ENCODE results near the gene RASSF7.

The RASSF7 gene

GRCh38 chr11:577611-577894 lies 16.8 kb downstream of the RASSF7 start:
- FAIRE-seq = no peak
- no peak for DNase-seq (ENCODE audit: insufficient read length, low spot score)

GRCh38 chr11:578276-579035 lies 17.7 kb downstream of the RASSF7 start:
- DNase-seq (ENCODE audit: insufficient read length, low spot score) (no peak), FAIRE-seq (no peak)
- TF ChIP-seq CTCF (IDR thresholded peaks at IDR 0.05; ENCODE audit: insufficient read depth, missing control alignments) = no peak

More at GRCh38 chr11:577611-577894, 16.8 kb downstream of the RASSF7 start:
- no peak for TF ChIP-seq CTCF (IDR thresholded peaks at IDR 0.05; ENCODE audit: insufficient read depth, missing control alignments)

GRCh38 chr11:579830-580601 lies 19.2 kb downstream of the RASSF7 start:
- TF ChIP-seq CTCF (IDR thresholded peaks at IDR 0.05; ENCODE audit: insufficient read depth, missing control alignments) = no peak
- DNase-seq (ENCODE audit: insufficient read length, low spot score) (no peak), FAIRE-seq (no peak)

- no peak for FAIRE-seq
- TF ChIP-seq CTCF (IDR thresholded peaks at IDR 0.05; ENCODE audit: insufficient read depth, missing control alignments) = no peak
- no peak for DNase-seq (ENCODE audit: insufficient read length, low spot score)
Measured at GRCh38 chr11:581342-581741, 20.6 kb downstream of the RASSF7 start.

GRCh38 chr11:581752-582151 lies 21.0 kb downstream of the RASSF7 start:
- DNase-seq (ENCODE audit: insufficient read length, low spot score) (no peak), FAIRE-seq (no peak)
- TF ChIP-seq CTCF (IDR thresholded peaks at IDR 0.05; ENCODE audit: insufficient read depth, missing control alignments) = no peak

- no peak for TF ChIP-seq CTCF (IDR thresholded peaks at IDR 0.05; ENCODE audit: insufficient read depth, missing control alignments)
- DNase-seq (ENCODE audit: insufficient read length, low spot score) (no peak), FAIRE-seq (no peak)
Measured at GRCh38 chr11:584287-584686, 23.5 kb downstream of the RASSF7 start.

Data from D721Med (cell line).